Keratinocyte (primary cell): ENCODE data around the gene MYLIP. TPM values are rescaled to one million over a fixed set of nuclear protein-coding genes. Genes with fewer than 3 reads are reported as not detected.
"Not testable (repeated sequence)": the region's sequence is repeated elsewhere in the genome, so short reads cannot be mapped to it uniquely, and the experiment has no call there.

Experiments
- DNase-seq: peaks from one replicate; pipeline ENCODE4 v3.0.0-alpha.2; 2011; ENCODE audit warnings: low read depth, missing footprints, low spot score
- FAIRE-seq: peaks from 2 replicates; lab custom pipeline; 2011; peaks lifted over from hg19 to GRCh38; lab: Jason Lieb, UNC
- H2AFZ ChIP-seq: 2 replicates; pipeline ENCODE4 v1.6.0; 2012; ENCODE audit warnings: low read length, control low read depth, inconsistent platforms; ENCODE audit not compliant: control insufficient read depth
- H3K27ac ChIP-seq: 2 replicates; pipeline ENCODE4 v1.5.1; 2011; ENCODE audit warnings: low read length; ENCODE audit not compliant: control insufficient read depth, insufficient read depth
- H3K27me3 ChIP-seq: 3 replicates; pipeline ENCODE4 v1.6.0; 2011; ENCODE audit warnings: low read length; ENCODE audit not compliant: control insufficient read depth, insufficient read depth; ENCODE audit errors: extremely low read depth
- H3K36me3 ChIP-seq, 2 experiments: 2 replicates in 1 of 2; 3 replicates in 1 of 2; pipeline ENCODE4 v1.5.1; 2011; ENCODE audit warnings: low read length in 2 of 2, mild to moderate bottlenecking in 1 of 2; ENCODE audit not compliant: control insufficient read depth in 2 of 2, insufficient read depth in 2 of 2; ENCODE audit errors: extremely low read depth in 1 of 2
- H3K4me1 ChIP-seq: 3 replicates; pipeline ENCODE4 v1.5.1; 2011; ENCODE audit warnings: low read length; ENCODE audit not compliant: control insufficient read depth, insufficient read depth; ENCODE audit errors: extremely low read depth
- H3K4me2 ChIP-seq: 3 replicates; pipeline ENCODE4 v1.6.0; 2011; ENCODE audit warnings: low read depth, low read length; ENCODE audit not compliant: control insufficient read depth, insufficient read depth; ENCODE audit errors: extremely low read depth
- H3K4me3 ChIP-seq, 3 experiments: fragments of 200-600 bp in 1 of 3; sonication (generic) in 1 of 3; 2 replicates in 2 of 3; 3 replicates in 1 of 3; pipeline ENCODE4 v1.5.1; 2011 to 2016; ENCODE audit warnings: low read length in 3 of 3, mild to moderate bottlenecking in 3 of 3, control low read depth in 2 of 3, inconsistent platforms in 1 of 3, low read depth in 1 of 3, mixed read lengths in 1 of 3, mixed run types in 1 of 3, moderate library complexity in 1 of 3; ENCODE audit not compliant: control insufficient read depth in 2 of 3, insufficient read depth in 2 of 3; ENCODE audit errors: extremely low read depth in 1 of 3
- H3K79me2 ChIP-seq: 2 replicates; pipeline ENCODE4 v1.6.0; 2012; ENCODE audit warnings: low read length; ENCODE audit not compliant: control insufficient read depth, insufficient read depth
- H3K9ac ChIP-seq: 3 replicates; pipeline ENCODE4 v1.6.0; 2011; ENCODE audit warnings: low read length; ENCODE audit not compliant: control insufficient read depth, insufficient read depth; ENCODE audit errors: extremely low read depth
- H3K9me1 ChIP-seq: 3 replicates; pipeline ENCODE4 v1.6.0; 2011; ENCODE audit warnings: low read length; ENCODE audit not compliant: control insufficient read depth, insufficient read depth; ENCODE audit errors: extremely low read depth
- H3K9me3 ChIP-seq: 2 replicates; pipeline ENCODE4 v1.5.1; 2012; ENCODE audit warnings: low read depth, low read length; ENCODE audit not compliant: control insufficient read depth
- H4K20me1 ChIP-seq: 3 replicates; pipeline ENCODE4 v1.6.0; 2011; ENCODE audit warnings: low read length; ENCODE audit not compliant: control insufficient read depth, insufficient read depth; ENCODE audit errors: extremely low read depth
- CTCF ChIP-seq, 3 experiments: IDR thresholded peaks in 1 of 3; conservative IDR thresholded peaks in 1 of 3; optimal IDR thresholded peaks in 1 of 3; 2 replicates in 2 of 3; 3 replicates in 1 of 3; pipeline versions ENCODE3 to v1.5.1; 2011; ENCODE audit warnings: low read length in 3 of 3, mild to moderate bottlenecking in 3 of 3, moderate library complexity in 2 of 3, control low read depth in 1 of 3, inconsistent platforms in 1 of 3; ENCODE audit not compliant: insufficient read depth in 2 of 3; ENCODE audit errors: extremely low read depth in 1 of 3
- EZH2 ChIP-seq: IDR thresholded peaks from one replicate; pipeline ENCODE4 v1.6.1; 2012; ENCODE audit warnings: inconsistent platforms, mild to moderate bottlenecking, low read length, moderate library complexity
- dilution Hi-C: fragments of 300-500 bp; cut with MboI; formaldehyde crosslinking; loops from one replicate; pipeline ENCODE4 v1.7.0; 2020; ENCODE audit warnings: low sequenced_read_pairs; ENCODE audit not compliant: extremely low pct_ligation_motif_present
- polyA plus RNA-seq, 5 experiments: library from polyadenylated mRNA; depleted of rRNA in 3 of 5; stranded (reverse) in 3 of 5; stranded (forward) in 1 of 5; unstranded in 1 of 5; fragments of >200 nt; gene quantifications; 1 replicate in 1 of 5; 2 replicates in 3 of 5; 3 replicates in 1 of 5; pipeline versions ENCODE4 v1.2.1 to v1.2.3, GENCODE V29; 2011 to 2012; ENCODE audit warnings: missing spikeins in 2 of 5, low read depth in 1 of 5, low replicate concordance in 1 of 5

Gene MYLIP
- polyA plus RNA-seq, 1 donor (not counting 4 experiments of a cell fraction or from before 2014, with no cell fraction given), result 5.8 TPM

GRCh38 chr6:16173167-16173940 is 44.5 kb downstream of the MYLIP start:
- Histone ChIP-seq H3K4me2 (no peak overlapping the region), H3K79me2 (no peaks in the 10 kb centered on the region), H3K27ac (no peak overlapping the region), H3K4me3 (no peak overlapping the region), H3K4me1 (no peaks in the 10 kb centered on the region), H3K27me3 (peaks cover 9% of the 10 kb centered on the region), H2AFZ (no peak overlapping the region), H3K36me3 (no peaks in the 10 kb centered on the region), H3K9ac (no peak overlapping the region), H3K9me3 (no peaks in the 10 kb centered on the region), H4K20me1 (no peaks in the 10 kb centered on the region), H3K9me1 (no peaks in the 10 kb centered on the region)
- no peak for TF ChIP-seq EZH2
- no peak for TF ChIP-seq CTCF (optimal IDR thresholded peaks at IDR 0.05 in 1 of 3, IDR thresholded peaks at IDR 0.05 in 1 of 3, conservative IDR thresholded peaks at IDR 0.05 in 1 of 3; ENCODE audit: extremely low read depth in 1 of 3, insufficient read depth in 2 of 3, low read length in 3 of 3)
- DNase-seq, result no peak
- no peak for FAIRE-seq
- dilution Hi-C loops, result no loop called here

GRCh38 chr6:16174416-16175078 is 45.7 kb downstream of the MYLIP start:
- Histone ChIP-seq H3K79me2 (no peaks in the 10 kb centered on the region), H3K27me3 (peaks cover 8% of the 10 kb centered on the region), H3K4me2 (no peak overlapping the region), H3K9me1 (no peaks in the 10 kb centered on the region), H3K9ac (no peak overlapping the region), H3K4me3 (no peak overlapping the region), H4K20me1 (no peaks in the 10 kb centered on the region), H3K36me3 (no peaks in the 10 kb centered on the region), H3K4me1 (no peaks in the 10 kb centered on the region), H3K27ac (no peak overlapping the region), H3K9me3 (no peaks in the 10 kb centered on the region), H2AFZ (no peak overlapping the region)
- dilution Hi-C loops, result loop anchor here (25.0 kb wide), 1 partner anchor 487 kb away; no protein-coding TSS in a partner anchor
- TF ChIP-seq CTCF (optimal IDR thresholded peaks at IDR 0.05 in 1 of 3, IDR thresholded peaks at IDR 0.05 in 1 of 3, conservative IDR thresholded peaks at IDR 0.05 in 1 of 3; ENCODE audit: extremely low read depth in 1 of 3, insufficient read depth in 2 of 3, low read length in 3 of 3) (no peak), EZH2 (no peak)
- FAIRE-seq (no peak), DNase-seq (no peak)

- not testable (repeated sequence) for H2AFZ ChIP-seq, H3K36me3 ChIP-seq, H3K27me3 ChIP-seq, H3K4me2 ChIP-seq, H3K9me3 ChIP-seq, DNase-seq, H3K79me2 ChIP-seq, H3K4me3 ChIP-seq, H3K27ac ChIP-seq, H3K9me1 ChIP-seq, FAIRE-seq, H3K9ac ChIP-seq, H3K4me1 ChIP-seq, H4K20me1 ChIP-seq
- dilution Hi-C loops, result loop anchor here (25.0 kb wide), 1 partner anchor 489 kb away; no protein-coding TSS in a partner anchor
Measured at GRCh38 chr6:16176600-16176999, 47.7 kb downstream of the MYLIP start.
